ENCODE measurements around the gene IPO9.

Gene IPO9

GRCh38 chr1:201828820-201829774 is at the start of gene IPO9:
IPO9 (plus strand) TSS chr1:201829157; CDS start chr1:201829210, 53 bp downstream.
- peak; percentile 98 for DNase-seq

GRCh38 chr1:201779351-201779880 is 49.5 kb upstream of the IPO9 start:
- DNase-seq, result no peak

DNA sequence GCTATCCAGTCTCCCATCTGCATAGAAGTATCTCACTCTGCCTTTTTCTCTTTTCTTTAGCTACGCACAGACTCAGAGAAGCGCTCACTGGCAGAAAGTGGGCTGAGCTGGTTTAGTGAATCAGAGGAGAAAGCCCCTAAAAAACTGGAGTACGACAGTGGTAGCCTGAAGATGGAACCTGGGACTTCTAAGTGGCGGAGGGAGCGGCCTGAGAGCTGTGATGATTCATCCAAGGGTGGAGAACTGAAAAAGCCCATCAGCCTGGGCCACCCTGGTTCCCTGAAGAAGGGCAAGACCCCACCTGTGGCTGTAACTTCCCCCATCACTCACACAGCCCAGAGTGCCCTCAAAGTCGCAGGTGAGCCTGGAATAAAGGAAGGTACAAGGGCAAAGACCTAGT is 48.0 kb upstream of the IPO9 start:
- DNase-seq, result no peak

GRCh38 chr1:201781437-201781836 is 47.5 kb upstream of the IPO9 start:
- no peak for DNase-seq

DNA sequence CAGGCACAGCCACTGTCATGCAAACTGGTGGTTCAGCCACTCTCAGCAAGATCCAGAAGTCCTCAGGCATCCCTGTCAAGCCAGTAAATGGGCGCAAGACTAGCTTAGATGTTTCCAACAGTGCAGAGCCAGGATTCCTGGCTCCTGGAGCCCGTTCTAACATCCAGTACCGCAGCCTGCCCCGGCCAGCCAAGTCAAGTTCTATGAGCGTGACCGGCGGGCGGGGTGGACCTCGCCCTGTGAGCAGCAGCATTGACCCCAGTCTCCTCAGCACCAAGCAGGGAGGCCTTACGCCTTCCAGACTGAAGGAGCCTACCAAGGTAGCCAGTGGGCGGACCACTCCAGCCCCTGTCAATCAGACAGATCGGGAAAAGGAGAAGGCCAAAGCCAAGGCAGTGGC is 46.6 kb upstream of the IPO9 start:
- no peak for DNase-seq

- no peak for DNase-seq
Observed at GRCh38 chr1:201783058-201783457, 45.9 kb upstream of the IPO9 start.

DNA sequence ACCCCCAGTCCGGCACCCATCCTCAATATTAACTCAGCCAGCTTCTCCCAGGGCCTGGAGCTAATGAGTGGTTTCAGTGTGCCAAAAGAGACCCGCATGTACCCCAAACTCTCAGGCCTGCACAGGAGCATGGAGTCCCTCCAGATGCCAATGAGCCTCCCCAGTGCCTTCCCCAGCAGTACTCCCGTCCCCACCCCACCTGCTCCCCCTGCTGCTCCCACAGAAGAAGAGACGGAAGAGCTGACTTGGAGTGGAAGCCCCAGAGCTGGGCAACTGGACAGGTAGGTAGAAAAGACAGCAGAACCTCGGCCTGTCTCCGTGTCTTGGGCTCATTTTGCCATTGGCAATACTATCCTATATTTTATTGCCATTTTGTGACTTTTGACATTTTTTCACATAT is 45.4 kb upstream of the IPO9 start:
- no peak for DNase-seq

DNA sequence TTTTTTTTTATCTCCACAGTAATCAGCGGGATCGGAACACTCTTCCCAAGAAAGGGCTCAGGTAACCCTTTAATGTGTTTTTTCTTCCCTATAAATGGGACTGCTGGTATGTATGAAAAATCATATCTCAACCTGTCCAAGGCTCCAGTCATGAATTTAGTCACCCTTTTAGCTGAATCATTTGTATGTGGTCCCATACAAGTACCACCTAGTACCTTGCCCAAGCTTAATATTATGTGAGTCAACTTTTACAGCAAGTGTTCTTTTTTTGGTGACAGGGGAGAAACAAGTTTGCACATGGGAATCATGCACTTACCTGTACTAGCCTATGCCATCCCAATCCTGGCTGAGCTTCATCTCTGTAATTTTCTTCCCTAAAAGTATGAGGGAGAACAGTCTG is 43.7 kb upstream of the IPO9 start:
- no peak for DNase-seq

- DNase-seq, result no peak
Observed at GRCh38 chr1:201786824-201787223, 42.1 kb upstream of the IPO9 start.

DNA sequence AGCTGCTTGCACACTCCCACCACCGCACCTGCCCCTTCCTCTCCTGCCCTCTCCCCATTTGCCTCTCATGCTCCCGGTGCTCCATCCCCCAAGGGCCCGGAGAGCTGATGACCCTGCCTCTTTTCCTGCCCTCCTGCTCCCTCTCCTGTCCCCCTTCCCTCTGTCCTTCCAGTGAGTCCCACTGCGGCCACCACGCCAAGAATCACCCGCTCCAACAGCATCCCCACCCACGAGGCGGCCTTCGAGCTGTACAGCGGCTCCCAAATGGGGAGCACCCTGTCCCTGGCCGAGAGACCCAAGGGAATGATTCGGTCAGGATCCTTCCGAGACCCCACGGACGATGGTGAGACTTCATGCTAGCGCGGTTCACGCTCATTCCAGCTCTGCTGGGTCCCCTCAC is 40.7 kb upstream of the IPO9 start:
- no peak for DNase-seq

GRCh38 chr1:201789245-201789644 is 39.7 kb upstream of the IPO9 start:
- DNase-seq, result no peak

- no peak for DNase-seq
Observed at GRCh38 chr1:201790261-201790660, 38.7 kb upstream of the IPO9 start.

DNA sequence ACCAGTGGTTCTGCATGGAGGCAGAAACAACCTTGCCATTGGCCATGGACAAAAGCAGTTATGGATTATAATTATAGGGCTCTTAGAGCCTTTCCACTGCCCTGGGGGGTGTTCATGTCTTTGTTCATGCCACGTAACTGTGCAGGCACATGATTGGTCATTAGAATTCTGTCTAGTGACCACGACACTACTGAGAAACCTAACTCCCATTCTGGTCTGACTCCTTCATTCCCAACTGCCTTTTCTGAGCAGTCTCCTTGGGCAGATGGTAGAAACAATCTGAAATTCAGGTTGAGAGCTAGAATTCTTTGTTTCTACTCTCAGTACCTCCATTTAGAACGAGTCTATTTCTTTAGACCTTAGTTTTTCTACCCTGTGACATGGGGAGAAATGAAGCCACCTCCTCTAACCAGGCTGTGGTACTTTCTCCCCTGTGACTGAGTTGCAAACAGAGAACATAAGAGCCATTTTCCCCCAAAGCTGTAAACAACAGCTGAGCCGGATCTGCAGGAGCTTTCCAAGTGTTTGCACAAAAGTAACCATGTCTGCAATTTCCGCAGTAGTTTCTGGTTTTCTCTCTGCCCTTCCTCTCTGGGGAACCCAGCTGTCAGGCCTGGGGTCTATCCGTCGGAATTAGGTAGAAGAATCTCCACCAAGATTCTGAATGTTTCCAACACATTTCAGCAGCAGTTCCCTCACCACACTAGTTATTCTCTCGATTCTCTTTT is 37.7 kb upstream of the IPO9 start:
- peak; percentile 31 for DNase-seq

DNA sequence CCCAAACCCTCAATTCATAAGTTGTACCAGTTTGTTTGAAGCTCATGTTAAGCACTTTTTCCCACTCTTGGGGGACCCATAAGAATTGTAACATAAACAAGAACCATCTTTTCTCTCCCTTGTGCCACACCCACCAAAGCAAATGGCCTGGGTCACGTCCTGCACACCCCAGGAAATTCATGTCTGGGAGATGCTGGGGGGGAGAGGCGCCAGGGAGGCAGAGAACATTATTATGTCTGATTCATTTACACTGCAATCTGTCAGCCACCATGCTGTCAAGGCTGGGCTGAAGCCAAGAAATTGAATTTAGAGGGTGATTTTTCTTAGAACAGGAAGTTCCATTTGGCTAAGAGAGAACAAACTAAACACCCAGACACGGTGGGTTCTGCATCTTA is 37.2 kb upstream of the IPO9 start:
- peak; percentile 66 for DNase-seq

DNA sequence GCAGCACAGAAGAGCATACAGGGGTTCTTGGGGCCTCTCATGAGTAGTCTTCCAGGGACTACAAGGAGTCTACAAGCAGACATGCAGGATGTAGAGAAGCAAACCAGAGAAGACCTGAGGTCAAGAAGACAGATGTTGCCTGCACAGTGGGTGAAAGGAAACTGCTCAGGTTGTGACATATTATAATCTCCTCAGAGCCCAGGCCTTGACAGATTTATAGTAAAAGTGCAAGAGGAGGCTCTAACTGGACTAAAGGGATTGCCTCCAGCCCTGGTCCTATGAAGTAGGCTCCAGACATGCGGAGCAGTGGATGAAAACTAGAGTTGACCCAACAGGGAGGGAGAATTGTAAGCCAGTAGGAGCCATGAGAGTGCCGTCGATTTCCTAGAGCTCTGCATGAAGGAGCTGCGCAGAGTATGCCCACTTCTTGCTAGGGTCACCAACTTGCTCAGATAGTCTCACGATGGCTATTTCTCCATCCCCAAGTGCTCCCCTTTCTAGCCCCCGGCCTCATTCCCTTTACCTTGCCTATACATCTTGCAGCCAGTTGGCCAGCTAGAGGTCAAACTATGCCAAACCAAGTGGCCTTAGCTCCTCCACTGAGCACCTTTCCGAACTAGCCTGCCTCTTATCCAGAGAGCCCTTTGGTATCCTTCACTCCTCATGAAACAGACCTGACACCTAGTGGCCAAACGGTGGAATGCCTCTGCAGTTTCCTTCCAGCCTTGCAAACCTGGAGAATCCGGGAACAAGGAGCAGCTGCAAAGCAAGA is 36.2 kb upstream of the IPO9 start:
- DNase-seq, result peak; percentile 85

DNA sequence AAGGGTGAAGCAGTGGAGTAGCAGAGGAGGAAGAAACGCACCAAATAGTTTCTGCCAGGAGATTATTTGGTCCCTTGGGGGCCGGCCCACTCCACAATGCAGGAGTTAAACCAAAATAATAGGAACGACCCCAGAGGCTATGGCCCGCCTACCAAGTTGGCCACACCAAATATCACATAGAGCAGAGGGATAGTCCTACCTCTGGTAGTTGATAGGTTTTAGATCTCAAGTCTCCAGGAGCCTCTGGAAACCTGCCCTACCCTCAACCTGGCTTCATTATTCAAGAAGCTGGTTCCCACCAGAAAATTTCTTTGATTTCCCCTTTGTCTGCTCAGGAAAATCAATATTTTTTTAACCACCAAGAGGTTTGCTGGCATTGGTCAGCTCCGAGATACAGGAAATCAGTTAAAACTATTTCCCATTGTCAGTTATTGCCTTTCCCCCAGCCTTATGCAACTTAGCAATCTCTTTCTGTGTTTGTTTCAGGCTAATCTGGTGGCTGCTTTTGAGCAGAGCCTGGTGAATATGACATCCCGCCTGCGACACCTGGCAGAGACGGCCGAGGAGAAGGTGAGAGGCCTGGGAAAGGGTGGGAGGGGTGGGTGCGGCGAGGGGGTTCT is 35.5 kb upstream of the IPO9 start:
- DNase-seq, result no peak

DNA sequence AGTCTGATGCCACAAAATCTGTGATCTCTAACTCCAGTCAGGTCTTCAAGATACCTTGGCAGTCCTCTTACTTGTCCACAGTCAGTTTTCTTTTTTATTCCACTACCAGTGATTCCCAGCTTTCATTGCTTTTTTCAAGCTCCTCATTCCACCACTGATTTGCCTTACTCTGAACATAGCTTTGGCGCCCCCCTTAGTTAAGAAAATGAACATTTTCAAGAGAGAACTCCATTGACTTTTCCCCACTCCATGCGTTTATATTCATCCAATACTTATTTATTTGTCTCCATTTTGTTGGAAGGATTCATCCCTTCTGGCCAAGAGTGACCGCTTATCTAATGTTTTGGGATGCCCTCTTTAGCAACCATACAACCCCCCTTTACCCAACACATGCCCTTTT is 33.9 kb upstream of the IPO9 start:
- DNase-seq, result peak; percentile 57

DNA sequence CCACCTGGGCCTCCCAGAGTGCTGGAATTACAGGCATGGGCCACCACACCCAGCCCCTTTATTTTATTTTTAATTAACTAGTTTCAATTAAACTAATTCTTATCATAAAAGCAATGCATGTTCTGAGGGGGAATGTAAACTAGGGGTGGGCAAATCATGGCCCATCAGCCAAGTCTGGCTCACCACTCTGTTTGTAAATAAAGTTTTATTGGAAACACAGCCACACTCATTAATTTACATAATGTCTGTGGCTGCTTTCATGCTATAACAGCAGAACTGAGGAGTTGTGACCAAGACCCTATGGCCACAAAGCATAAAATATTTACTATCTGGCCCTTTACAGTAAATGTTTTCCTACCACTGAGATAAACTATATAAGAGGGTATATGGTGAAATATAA is 28.7 kb upstream of the IPO9 start:
- no peak for DNase-seq

DNA sequence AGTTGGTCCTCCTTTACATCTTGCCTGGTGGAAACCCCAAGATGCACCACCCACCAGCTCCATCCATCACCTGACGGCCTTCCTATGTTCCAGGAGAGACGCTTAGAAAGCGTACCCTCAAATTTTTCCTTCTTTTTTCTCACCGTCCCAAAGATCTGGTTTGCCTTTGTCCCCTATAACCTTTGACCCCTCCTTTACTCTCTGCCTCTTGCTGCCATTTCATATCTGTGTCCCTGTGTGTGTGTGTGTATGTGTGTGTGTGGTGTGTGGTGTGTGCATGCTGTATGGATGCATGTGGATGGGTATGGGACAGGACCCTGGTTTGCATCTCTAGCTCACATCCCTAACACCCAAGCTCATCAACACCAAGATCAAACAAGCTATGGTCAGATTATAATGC is 22.2 kb upstream of the IPO9 start:
- no peak for DNase-seq

- DNase-seq, result peak; percentile 23
Observed at GRCh38 chr1:201807958-201808632, 20.9 kb upstream of the IPO9 start.

- no peak for DNase-seq
Observed at GRCh38 chr1:201808633-201808990, 20.3 kb upstream of the IPO9 start.

GRCh38 chr1:201809876-201810275 is 19.1 kb upstream of the IPO9 start:
- DNase-seq, result no peak

All from hematopoietic multipotent progenitor cell treated with erythropoietin and hydrocortisone succinate and interleukin-3 and kit ligand, for 4 days (in vitro differentiated cells).